ENCODE data around the gene SLC8B1. TPM values are rescaled to one million over a fixed set of nuclear protein-coding genes. Genes with fewer than 3 reads are reported as not detected.

Gene SLC8B1
- total RNA-seq, 1 donor from 2014 or later = 45.6 TPM

DNA sequence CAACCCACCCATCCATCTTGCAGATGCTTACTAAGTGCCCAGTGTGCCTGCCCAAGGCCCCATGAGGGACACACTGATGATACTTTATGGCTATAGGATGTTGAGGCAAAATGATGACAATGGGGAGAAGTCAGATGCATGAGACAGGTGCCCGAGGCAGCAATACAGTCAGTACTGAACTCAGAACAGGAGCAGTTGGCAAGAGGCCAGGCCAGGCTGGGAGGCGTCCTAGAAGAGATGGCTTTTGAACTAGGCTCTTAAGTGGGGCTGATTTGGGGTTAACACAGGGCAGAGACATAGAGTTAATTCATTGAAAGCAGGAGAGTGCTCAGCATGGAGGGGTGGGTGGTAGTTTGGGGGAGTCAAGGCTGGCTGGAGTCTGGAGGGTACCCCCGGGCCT lies 39.1 kb upstream of the SLC8B1 start:
- no peak for DNase-seq (ENCODE audit: extremely low spot score, unreplicated experiment)
- Mint-ChIP-seq H3K4me1 (ENCODE audit: unreplicated experiment) (no peaks in the 10 kb centered on the region), H3K36me3 (ENCODE audit: unreplicated experiment) (peaks cover 21% of the 10 kb centered on the region), H3K27ac (ENCODE audit: unreplicated experiment) (no peak overlapping the region), H3K9me3 (ENCODE audit: unreplicated experiment) (no peaks in the 10 kb centered on the region), H3K27me3 (ENCODE audit: unreplicated experiment) (no peaks in the 10 kb centered on the region), H3K4me3 (ENCODE audit: unreplicated experiment) (no peak overlapping the region)
- TF ChIP-seq, protein P1, sequence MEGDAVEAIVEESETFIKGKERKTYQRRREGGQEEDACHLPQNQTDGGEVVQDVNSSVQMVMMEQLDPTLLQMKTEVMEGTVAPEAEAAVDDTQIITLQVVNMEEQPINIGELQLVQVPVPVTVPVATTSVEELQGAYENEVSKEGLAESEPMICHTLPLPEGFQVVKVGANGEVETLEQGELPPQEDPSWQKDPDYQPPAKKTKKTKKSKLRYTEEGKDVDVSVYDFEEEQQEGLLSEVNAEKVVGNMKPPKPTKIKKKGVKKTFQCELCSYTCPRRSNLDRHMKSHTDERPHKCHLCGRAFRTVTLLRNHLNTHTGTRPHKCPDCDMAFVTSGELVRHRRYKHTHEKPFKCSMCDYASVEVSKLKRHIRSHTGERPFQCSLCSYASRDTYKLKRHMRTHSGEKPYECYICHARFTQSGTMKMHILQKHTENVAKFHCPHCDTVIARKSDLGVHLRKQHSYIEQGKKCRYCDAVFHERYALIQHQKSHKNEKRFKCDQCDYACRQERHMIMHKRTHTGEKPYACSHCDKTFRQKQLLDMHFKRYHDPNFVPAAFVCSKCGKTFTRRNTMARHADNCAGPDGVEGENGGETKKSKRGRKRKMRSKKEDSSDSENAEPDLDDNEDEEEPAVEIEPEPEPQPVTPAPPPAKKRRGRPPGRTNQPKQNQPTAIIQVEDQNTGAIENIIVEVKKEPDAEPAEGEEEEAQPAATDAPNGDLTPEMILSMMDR (IDR thresholded peaks at IDR 0.05) = no peak

DNA sequence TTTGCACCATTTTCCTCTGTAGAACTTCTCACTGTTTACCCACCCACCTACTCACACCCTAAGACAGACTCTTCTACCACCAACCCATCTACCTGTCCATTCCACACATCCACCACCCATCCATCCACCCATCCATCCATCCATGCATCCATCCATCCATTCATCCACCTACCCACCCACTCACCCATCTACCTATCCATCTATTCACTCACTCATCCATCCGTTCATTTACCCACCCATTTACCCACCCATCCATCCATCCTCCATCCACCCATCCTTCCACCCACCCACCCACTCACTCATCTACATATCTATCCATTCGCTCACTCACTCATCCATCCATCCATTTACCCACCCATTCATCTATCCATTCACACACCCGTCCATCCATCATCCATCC lies 38.5 kb upstream of the SLC8B1 start:
- Mint-ChIP-seq H3K4me3 (ENCODE audit: unreplicated experiment) (no peak overlapping the region), H3K36me3 (ENCODE audit: unreplicated experiment) (peaks cover 23% of the 10 kb centered on the region), H3K4me1 (ENCODE audit: unreplicated experiment) (no peaks in the 10 kb centered on the region), H3K27me3 (ENCODE audit: unreplicated experiment) (no peaks in the 10 kb centered on the region), H3K27ac (ENCODE audit: unreplicated experiment) (no peak overlapping the region), H3K9me3 (ENCODE audit: unreplicated experiment) (no peaks in the 10 kb centered on the region)
- TF ChIP-seq, protein P1 (IDR thresholded peaks at IDR 0.05) = no peak
- DNase-seq (ENCODE audit: extremely low spot score, unreplicated experiment) = no peak

DNA sequence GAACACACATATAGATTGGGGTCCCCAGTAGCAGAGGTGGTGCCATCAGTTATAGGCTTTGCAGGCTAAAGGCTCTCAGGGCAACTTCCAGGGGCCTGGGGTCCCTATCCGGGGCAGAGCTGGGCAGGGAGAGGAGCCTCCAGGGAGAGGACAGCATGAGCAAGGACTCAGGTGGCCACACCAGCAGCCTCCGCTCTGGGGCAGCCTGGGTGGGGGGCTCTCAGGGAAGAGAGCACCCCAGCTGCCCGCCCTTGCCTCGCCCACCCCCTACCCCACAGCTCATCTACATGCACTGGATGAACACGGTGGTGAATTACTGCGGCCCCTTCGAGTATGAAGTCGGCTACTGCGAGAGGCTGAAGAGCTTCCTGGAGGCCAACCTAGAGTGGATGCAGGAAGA lies 37.5 kb upstream of the SLC8B1 start:
- H3K4me1 Mint-ChIP-seq (ENCODE audit: unreplicated experiment) = no peaks in the 10 kb centered on the region
- H3K27me3 Mint-ChIP-seq (ENCODE audit: unreplicated experiment) = no peaks in the 10 kb centered on the region
- no peak overlapping the region for H3K4me3 Mint-ChIP-seq (ENCODE audit: unreplicated experiment)
- DNase-seq (ENCODE audit: extremely low spot score, unreplicated experiment) = no peak
- H3K27ac Mint-ChIP-seq (ENCODE audit: unreplicated experiment) = no peak overlapping the region
- H3K9me3 Mint-ChIP-seq (ENCODE audit: unreplicated experiment) = no peaks in the 10 kb centered on the region
- H3K36me3 Mint-ChIP-seq (ENCODE audit: unreplicated experiment) = peaks cover 22% of the 10 kb centered on the region
- TF ChIP-seq, protein P1 (IDR thresholded peaks at IDR 0.05) = no peak

DNA sequence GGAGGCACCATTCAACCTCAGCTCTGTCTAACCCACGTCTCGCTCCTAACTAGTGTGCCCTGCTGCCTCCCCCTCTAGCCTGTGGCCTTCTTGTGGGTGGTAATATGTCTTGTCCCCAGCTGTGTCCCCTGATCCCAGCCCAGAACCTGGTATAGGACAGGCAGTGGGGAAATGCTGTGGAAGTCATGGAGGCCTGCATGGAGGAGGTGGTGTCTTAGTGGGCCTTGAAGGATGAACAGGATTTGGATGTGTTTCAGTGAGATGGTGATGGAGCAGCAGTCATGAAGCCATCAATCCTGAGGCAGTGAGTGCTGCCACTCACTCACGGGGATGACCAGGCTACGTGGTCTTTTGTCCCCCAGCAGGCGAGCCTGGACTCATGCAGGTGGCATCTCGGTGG lies 36.9 kb upstream of the SLC8B1 start:
- Mint-ChIP-seq H3K27me3 (ENCODE audit: unreplicated experiment) (no peaks in the 10 kb centered on the region), H3K9me3 (ENCODE audit: unreplicated experiment) (no peaks in the 10 kb centered on the region), H3K36me3 (ENCODE audit: unreplicated experiment) (peaks cover 18% of the 10 kb centered on the region), H3K27ac (ENCODE audit: unreplicated experiment) (no peak overlapping the region), H3K4me1 (ENCODE audit: unreplicated experiment) (peaks cover under 1% of the 10 kb centered on the region), H3K4me3 (ENCODE audit: unreplicated experiment) (no peak overlapping the region)
- DNase-seq (ENCODE audit: extremely low spot score, unreplicated experiment) = no peak
- TF ChIP-seq, protein P1 (IDR thresholded peaks at IDR 0.05) = no peak

DNA sequence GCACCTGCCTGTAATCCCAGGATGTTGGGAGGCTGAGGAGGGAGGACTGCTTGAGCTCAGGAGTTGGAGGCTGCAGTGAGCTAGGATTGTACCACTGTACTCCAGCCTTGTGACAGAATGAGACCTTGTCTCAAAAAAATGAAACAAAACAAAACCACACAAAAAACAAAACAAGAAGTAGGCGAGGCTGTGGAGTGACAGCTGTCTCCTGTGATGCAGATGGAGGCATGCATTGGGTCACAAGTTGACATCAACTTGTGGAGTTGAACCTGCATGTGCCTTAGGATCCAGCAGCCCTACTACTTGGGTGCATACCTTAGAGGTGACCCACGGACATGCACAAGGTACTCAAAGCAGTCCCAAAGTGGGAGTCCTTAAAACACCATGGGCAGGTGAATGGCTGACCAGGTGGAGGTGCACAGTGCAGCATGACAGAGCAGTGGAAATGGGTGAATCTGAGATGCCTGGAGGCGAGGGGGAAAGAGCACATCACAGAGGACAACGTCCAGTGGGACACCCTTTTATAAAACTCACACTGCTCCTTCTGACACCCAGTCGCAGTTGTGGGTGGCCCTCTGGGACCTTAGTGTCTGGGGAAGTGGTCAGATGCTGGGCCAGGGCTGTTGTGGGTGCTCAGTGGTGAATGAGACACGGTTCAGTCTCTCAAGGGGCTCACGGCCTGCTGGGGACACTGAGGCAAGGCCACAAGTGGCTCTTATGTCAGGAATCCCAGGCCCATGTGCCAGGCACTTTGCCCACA lies 36.2 kb upstream of the SLC8B1 start:
- peaks cover 18% of the 10 kb centered on the region for H3K36me3 Mint-ChIP-seq (ENCODE audit: unreplicated experiment)
- no peak overlapping the region for H3K27ac Mint-ChIP-seq (ENCODE audit: unreplicated experiment)
- H3K9me3 Mint-ChIP-seq (ENCODE audit: unreplicated experiment) = no peaks in the 10 kb centered on the region
- no peak for DNase-seq (ENCODE audit: extremely low spot score, unreplicated experiment)
- peaks cover 2% of the 10 kb centered on the region for H3K4me1 Mint-ChIP-seq (ENCODE audit: unreplicated experiment)
- no peaks in the 10 kb centered on the region for H3K27me3 Mint-ChIP-seq (ENCODE audit: unreplicated experiment)
- H3K4me3 Mint-ChIP-seq (ENCODE audit: unreplicated experiment) = no peak overlapping the region
- TF ChIP-seq, protein P1 (IDR thresholded peaks at IDR 0.05) = no peak

Measured in osteocyte (in vitro differentiated cells).